HEK293 (cell line): ENCODE measurements around the gene TMIGD1.

ENCODE experiments used
- YY1 ChIP-seq: fragments of 450-650 bp; formaldehyde crosslinking; IDR thresholded peaks from 2 replicates; pipeline ENCODE4 v1.5.1; 2018; ENCODE audit warnings: missing biosample characterization, missing genetic modification characterization
- TF ChIP-seq, protein P1 (sequence below): fragments of 450-650 bp; formaldehyde crosslinking; IDR thresholded peaks from 2 replicates; pipeline ENCODE4 v1.5.1; 2016; ENCODE audit warnings: missing biosample characterization, missing genetic modification characterization

DNA sequence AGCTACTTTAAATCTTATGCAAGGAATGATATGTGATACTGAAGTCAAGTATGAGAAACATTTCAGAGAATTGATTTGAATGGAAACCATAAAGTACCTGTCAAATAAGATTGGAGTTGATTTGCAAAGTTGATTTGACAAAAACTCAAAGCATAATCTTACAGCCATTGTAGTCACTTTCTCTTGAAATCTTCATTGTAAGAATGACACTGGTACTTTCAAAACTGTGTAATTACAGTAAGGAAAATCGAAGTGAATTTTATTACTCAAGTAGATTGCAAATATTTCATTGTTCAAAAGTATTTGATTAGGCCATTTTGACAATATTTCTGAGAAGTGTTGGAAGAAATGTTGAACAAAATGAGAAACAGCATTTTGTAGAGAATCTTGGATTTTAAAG is 48.5 kb upstream of the TMIGD1 start:
- TF ChIP-seq, protein P1, sequence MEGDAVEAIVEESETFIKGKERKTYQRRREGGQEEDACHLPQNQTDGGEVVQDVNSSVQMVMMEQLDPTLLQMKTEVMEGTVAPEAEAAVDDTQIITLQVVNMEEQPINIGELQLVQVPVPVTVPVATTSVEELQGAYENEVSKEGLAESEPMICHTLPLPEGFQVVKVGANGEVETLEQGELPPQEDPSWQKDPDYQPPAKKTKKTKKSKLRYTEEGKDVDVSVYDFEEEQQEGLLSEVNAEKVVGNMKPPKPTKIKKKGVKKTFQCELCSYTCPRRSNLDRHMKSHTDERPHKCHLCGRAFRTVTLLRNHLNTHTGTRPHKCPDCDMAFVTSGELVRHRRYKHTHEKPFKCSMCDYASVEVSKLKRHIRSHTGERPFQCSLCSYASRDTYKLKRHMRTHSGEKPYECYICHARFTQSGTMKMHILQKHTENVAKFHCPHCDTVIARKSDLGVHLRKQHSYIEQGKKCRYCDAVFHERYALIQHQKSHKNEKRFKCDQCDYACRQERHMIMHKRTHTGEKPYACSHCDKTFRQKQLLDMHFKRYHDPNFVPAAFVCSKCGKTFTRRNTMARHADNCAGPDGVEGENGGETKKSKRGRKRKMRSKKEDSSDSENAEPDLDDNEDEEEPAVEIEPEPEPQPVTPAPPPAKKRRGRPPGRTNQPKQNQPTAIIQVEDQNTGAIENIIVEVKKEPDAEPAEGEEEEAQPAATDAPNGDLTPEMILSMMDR = no peak
- no peak for TF ChIP-seq YY1 (tag by site-specific recombination)
